HepG2 (cell line): ENCODE data around the gene RHOBTB3. TPM values are rescaled to one million over a fixed set of nuclear protein-coding genes. Genes with fewer than 3 reads are reported as not detected.

Experiments used
- EED ChIP-seq: sonication (generic); formaldehyde crosslinking; IDR thresholded peaks from 2 replicates; pipeline ENCODE4 v1.5.0; 2020; ENCODE audit warnings: mild to moderate bottlenecking, missing genetic modification reagents
- FOXA3 ChIP-seq: IDR thresholded peaks from 2 replicates; pipeline ENCODE4 v1.6.1; 2016; ENCODE audit warnings: missing genetic modification reagents, missing compliant biosample characterization
- FOXP1 ChIP-seq, 2 experiments: fragments of 450-650 bp in 1 of 2; IDR thresholded peaks; 2 replicates each; pipeline ENCODE4 v1.6.1; 2017 to 2018; ENCODE audit warnings: antibody characterized with exemption in 1 of 2
- GATAD2A ChIP-seq: IDR thresholded peaks from 2 replicates; pipeline ENCODE4 v1.6.1; 2016
- HMGXB3 ChIP-seq: sonication (generic); formaldehyde crosslinking; IDR thresholded peaks from 2 replicates; pipeline ENCODE4 v1.4.0; 2020; ENCODE audit warnings: missing genetic modification reagents, borderline replicate concordance
- HOMEZ ChIP-seq: IDR thresholded peaks from 2 replicates; pipeline ENCODE4 v1.6.1; 2016; ENCODE audit warnings: low read depth
- HOXD1 ChIP-seq: sonication (generic); formaldehyde crosslinking; IDR thresholded peaks from 2 replicates; pipeline ENCODE4 v1.5.0; 2020; ENCODE audit warnings: missing genetic modification reagents
- JUN ChIP-seq: sonication (generic); formaldehyde crosslinking; IDR thresholded peaks from 2 replicates; pipeline ENCODE4 v1.4.0; 2020; ENCODE audit warnings: mild to moderate bottlenecking, missing genetic modification reagents
- LCORL ChIP-seq, 2 experiments: fragments of 450-650 bp in 1 of 2; sonication (generic) in 1 of 2; formaldehyde crosslinking in 1 of 2; IDR thresholded peaks; 2 replicates each; pipeline versions ENCODE4 v1.5.0 to v1.6.1; 2017 to 2020; ENCODE audit warnings: antibody characterized with exemption in 1 of 2, missing genetic modification reagents in 1 of 2
- MED1 ChIP-seq: sonication (generic); formaldehyde crosslinking; IDR thresholded peaks from 2 replicates; pipeline ENCODE4 v1.4.0; 2020; ENCODE audit warnings: missing genetic modification reagents
- MEIS2 ChIP-seq: sonication (generic); formaldehyde crosslinking; IDR thresholded peaks from 2 replicates; pipeline ENCODE4 v1.9.0; 2021; ENCODE audit warnings: mild to moderate bottlenecking, missing genetic modification reagents
- NFATC3 ChIP-seq: sonication (generic); formaldehyde crosslinking; IDR thresholded peaks from 2 replicates; pipeline ENCODE4 v1.5.1; 2020; ENCODE audit warnings: mild to moderate bottlenecking, missing genetic modification reagents
- NR2F6 ChIP-seq, 2 experiments: IDR thresholded peaks; 2 replicates each; pipeline ENCODE4 v1.6.1; 2016; ENCODE audit warnings: antibody characterized with exemption in 1 of 2, mild to moderate bottlenecking in 1 of 2
- SAP130 ChIP-seq: IDR thresholded peaks from 2 replicates; pipeline ENCODE4 v1.6.1; 2016; ENCODE audit warnings: low read depth
- SRSF9 ChIP-seq: fragments of 200-400 bp; formaldehyde crosslinking; IDR thresholded peaks from 2 replicates; pipeline ENCODE4 v1.6.1; 2018; ENCODE audit warnings: borderline replicate concordance, mild to moderate bottlenecking, low read depth, low read length; ENCODE audit not compliant: insufficient read depth, poor library complexity, severe bottlenecking
- TCF12 ChIP-seq, 2 experiments: fragments of 450-650 bp in 1 of 2; sonication (generic) in 1 of 2; formaldehyde crosslinking in 1 of 2; IDR thresholded peaks; 2 replicates each; pipeline versions ENCODE4 v1.6.1 to v1.8.0; 2017 to 2022; ENCODE audit warnings: antibody characterized with exemption in 1 of 2, mild to moderate bottlenecking in 1 of 2, missing genetic modification reagents in 1 of 2, moderate library complexity in 1 of 2
- XRCC5 ChIP-seq: fragments of 200-400 bp; formaldehyde crosslinking; optimal IDR thresholded peaks from 2 replicates; pipeline ENCODE3; 2017; ENCODE audit warnings: mild to moderate bottlenecking, low read length
- ZFP62 ChIP-seq: sonication (generic); formaldehyde crosslinking; IDR thresholded peaks from 2 replicates; pipeline ENCODE4 v1.4.0; 2020; ENCODE audit warnings: missing genetic modification reagents
- ZMYM3 ChIP-seq: sonication (generic); formaldehyde crosslinking; IDR thresholded peaks from 2 replicates; pipeline ENCODE4 v1.5.1; 2020; ENCODE audit warnings: mild to moderate bottlenecking, missing genetic modification reagents
- ZNF205 ChIP-seq: IDR thresholded peaks from 2 replicates; pipeline ENCODE4 v1.6.1; 2018; ENCODE audit warnings: missing biosample characterization, missing genetic modification reagents
- ZNF614 ChIP-seq: IDR thresholded peaks from 2 replicates; pipeline ENCODE4 v1.6.1; 2018; ENCODE audit warnings: missing biosample characterization, missing genetic modification reagents, inconsistent platforms, borderline replicate concordance
- ZNF766 ChIP-seq: sonication (generic); formaldehyde crosslinking; IDR thresholded peaks from 2 replicates; pipeline ENCODE4 v1.5.0; 2020; ENCODE audit warnings: missing genetic modification reagents, borderline replicate concordance
- polyA plus RNA-seq, 8 experiments: library from polyadenylated mRNA; depleted of rRNA in 3 of 8; stranded (reverse) in 7 of 8; unstranded in 1 of 8; fragments of >200 nt; fragmentation: Illumina TruSeq in 4 of 8; extraction: Trizol in 4 of 8; gene quantifications; 2 replicates each; pipeline versions ENCODE4 v1.2.1 to v1.2.3, GENCODE V29; 2011 to 2016; ENCODE audit warnings: low read depth in 4 of 8, missing spikeins in 1 of 8, mixed read lengths in 1 of 8; ENCODE audit not compliant: insufficient read depth in 1 of 8
- total RNA-seq, 5 experiments: library from RNA; depleted of rRNA; stranded (reverse); fragments of >200 nt; fragmentation: Illumina TruSeq; extraction: Trizol; gene quantifications; 2 replicates each; pipeline ENCODE4 v1.2.3, GENCODE V29; 2016; ENCODE audit warnings: low read depth in 1 of 5
- TF ChIP-seq, protein P1 (sequence below): sonication (generic); formaldehyde crosslinking; IDR thresholded peaks from 2 replicates; pipeline ENCODE4 v1.5.0; 2020; ENCODE audit warnings: missing genetic modification reagents

The RHOBTB3 gene
- total and polyA plus RNA-seq, 2 of the 13 experiments (the other 11 are each of a cell fraction or from before 2014, with no cell fraction given) = 31.6 to 35.4 TPM

DNA sequence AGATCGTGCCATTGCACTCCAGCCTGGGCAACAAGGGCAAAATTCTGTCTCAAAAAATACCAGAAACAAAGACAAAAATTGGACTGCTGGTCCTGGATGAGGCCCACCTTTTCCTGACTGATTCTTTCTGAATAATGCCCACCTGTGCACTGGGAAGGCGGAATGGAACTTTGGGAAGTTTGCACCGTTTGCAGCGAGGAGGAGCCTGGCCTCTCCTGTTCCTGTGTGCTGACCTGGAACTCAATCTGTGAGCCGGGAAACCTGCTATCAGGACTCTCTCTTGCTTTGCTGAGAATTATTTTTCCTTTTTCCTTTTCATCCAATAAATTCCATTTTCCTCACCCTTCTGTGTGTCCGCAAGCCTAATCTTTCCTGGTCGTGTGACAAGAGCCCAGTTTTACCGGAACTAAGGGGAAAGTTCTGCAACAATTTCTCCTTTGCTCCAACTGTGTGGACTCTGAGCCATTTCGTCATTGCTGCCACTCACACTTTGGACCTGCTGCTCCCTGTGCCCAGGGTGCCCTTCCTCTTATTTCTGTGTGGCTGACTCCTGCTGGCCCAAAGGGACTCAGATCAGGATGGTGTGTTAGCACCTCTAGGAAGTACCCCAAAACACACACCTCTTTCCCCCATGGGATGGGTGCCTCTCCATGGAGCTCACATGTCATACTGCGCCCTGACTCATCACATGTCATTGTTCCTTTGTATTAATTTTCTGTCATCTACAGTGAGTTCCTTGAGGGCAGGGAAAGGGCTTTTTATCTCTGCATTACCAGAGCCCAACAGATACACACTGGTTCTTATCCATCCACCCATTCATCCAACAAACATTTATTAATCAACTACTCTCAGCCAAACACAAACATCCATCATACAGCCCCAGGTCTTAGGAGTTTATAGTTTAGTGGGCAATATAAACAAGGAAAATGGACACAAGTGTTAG, 96.1 kb downstream of the RHOBTB3 start (continued):
- TF ChIP-seq, protein P1, sequence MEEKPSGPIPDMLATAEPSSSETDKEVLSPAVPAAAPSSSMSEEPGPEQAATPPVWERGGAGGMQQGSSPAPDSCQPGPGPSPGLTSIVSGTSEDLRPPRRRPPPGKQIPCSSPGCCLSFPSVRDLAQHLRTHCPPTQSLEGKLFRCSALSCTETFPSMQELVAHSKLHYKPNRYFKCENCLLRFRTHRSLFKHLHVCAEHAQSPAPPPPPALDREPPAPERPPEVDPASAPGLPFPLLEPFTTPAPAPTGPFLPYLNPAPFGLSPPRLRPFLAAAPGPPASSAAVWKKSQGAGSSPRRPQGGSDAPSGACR (CRISPR knock-in tag) = peak; percentile 70; the same call in 1 of the 2 replicates
- TF ChIP-seq EED (CRISPR knock-in tag) (no peak), ZMYM3 (CRISPR knock-in tag) (peak; percentile 81), ZNF205 (0 out of 2 replicates have a peak, but pooled peaks have one; percentile 51), MED1 (CRISPR knock-in tag) (peak; percentile 97), ZNF766 (CRISPR knock-in tag) (0 out of 2 replicates have a peak, but pooled peaks have one; percentile 72), SRSF9 (no peak), SAP130 (peak; percentile 88), GATAD2A (CRISPR knock-in tag) (peak; percentile 97), HOXD1 (CRISPR knock-in tag) (0 out of 2 replicates have a peak, but pooled peaks have one; percentile 55), HOMEZ (CRISPR knock-in tag) (peak; percentile 81), ZNF614 (peak; percentile 41; the same call in 1 of the 2 replicates), NFATC3 (CRISPR knock-in tag) (no peak), LCORL (IDR thresholded peaks at IDR 0.05) (no peak), LCORL (CRISPR knock-in tag; IDR thresholded peaks at IDR 0.05) (peak; percentile 92), MEIS2 (CRISPR knock-in tag) (peak; percentile 97), XRCC5 (peak; percentile 22), FOXP1 (IDR thresholded peaks at IDR 0.05) (no peak), FOXP1 (CRISPR knock-in tag; IDR thresholded peaks at IDR 0.05) (peak; percentile 54; the same call in 1 of the 2 replicates), ZFP62 (CRISPR knock-in tag) (0 out of 2 replicates have a peak, but pooled peaks have one; percentile 48), FOXA3 (CRISPR knock-in tag) (peak; percentile 80), HMGXB3 (CRISPR knock-in tag) (peak; percentile 51; the same call in 1 of the 2 replicates), JUN (CRISPR knock-in tag) (peak; percentile 94), TCF12 (IDR thresholded peaks at IDR 0.05) (no peak), TCF12 (CRISPR knock-in tag; IDR thresholded peaks at IDR 0.05) (no peak), NR2F6 (IDR thresholded peaks at IDR 0.05) (peak; percentile 47), NR2F6 (CRISPR knock-in tag; IDR thresholded peaks at IDR 0.05) (peak; percentile 78)
